Middle frontal gyrus (tissue), 1 donor: ENCODE data around the gene EXOG.

Source experiments
- DNase-seq: peaks from one replicate; pipeline ENCODE4 v3.0.0-alpha.2; 2015; ENCODE audit warnings: low spot score; ENCODE audit errors: extremely low spot score

Gene EXOG

GRCh38 chr3:38544926-38545325, 48.8 kb downstream of the EXOG start:
- no peak for DNase-seq

GRCh38 chr3:38545550-38545949, 49.4 kb downstream of the EXOG start:
- DNase-seq, result no peak

GRCh38 chr3:38545983-38546382, 49.8 kb downstream of the EXOG start:
- no peak for DNase-seq

GRCh38 chr3:38548154-38548931, 52.2 kb downstream of the EXOG start:
- no peak for DNase-seq

- no peak for DNase-seq
Measured at GRCh38 chr3:38549082-38549481, 52.9 kb downstream of the EXOG start.

- DNase-seq, result no peak
Measured at GRCh38 chr3:38549486-38549885, 53.3 kb downstream of the EXOG start.

- no peak for DNase-seq
Measured at GRCh38 chr3:38549957-38550840, 54.1 kb downstream of the EXOG start.

GRCh38 chr3:38551026-38551832, 55.1 kb downstream of the EXOG start:
- no peak for DNase-seq

GRCh38 chr3:38552364-38552763, 56.2 kb downstream of the EXOG start:
- no peak for DNase-seq

GRCh38 chr3:38553071-38553470, 56.9 kb downstream of the EXOG start:
- DNase-seq, result no peak

- no peak for DNase-seq
Measured at GRCh38 chr3:38554127-38554827, 58.1 kb downstream of the EXOG start.

GRCh38 chr3:38555149-38555840, 59.2 kb downstream of the EXOG start:
- DNase-seq, result no peak

- DNase-seq, result no peak
Measured at GRCh38 chr3:38555926-38556325, 59.8 kb downstream of the EXOG start.

GRCh38 chr3:38556640-38557358, 60.7 kb downstream of the EXOG start:
- no peak for DNase-seq

GRCh38 chr3:38558864-38559263, 62.7 kb downstream of the EXOG start:
- no peak for DNase-seq

- no peak for DNase-seq
Measured at GRCh38 chr3:38560284-38560683, 64.1 kb downstream of the EXOG start.

- DNase-seq, result no peak
Measured at GRCh38 chr3:38560996-38561717, 65.0 kb downstream of the EXOG start.

- DNase-seq, result no peak
Measured at GRCh38 chr3:38561746-38562466, 65.8 kb downstream of the EXOG start.
